Immature natural killer cell (primary cell): Measurements from ENCODE around the gene BID. TPM values are rescaled to one million over a fixed set of nuclear protein-coding genes. Genes with fewer than 3 reads are reported as not detected.
"Not testable (repeated sequence)": the region's sequence is repeated elsewhere in the genome, so short reads cannot be mapped to it uniquely, and the experiment has no call there.

Experiments
- DNase-seq, 3 donors: peaks; one replicate each; pipeline ENCODE4 v3.0.0; 2022; ENCODE audit warnings: mixed read lengths in 1 of 3
- H3K27ac Mint-ChIP-seq, 6 donors: one replicate each; pipeline ENCODE4 v1.8.0; 2020; ENCODE audit warnings: mixed read lengths in 6 of 6, mild to moderate bottlenecking in 5 of 6, inconsistent platforms in 4 of 6, moderate library complexity in 3 of 6
- H3K27me3 Mint-ChIP-seq, 3 donors: one replicate each; pipeline ENCODE4 v1.8.0; 2020 to 2021; ENCODE audit warnings: low read depth in 3 of 3, mild to moderate bottlenecking in 3 of 3, mixed read lengths in 3 of 3, moderate library complexity in 3 of 3, inconsistent platforms in 1 of 3
- H3K36me3 Mint-ChIP-seq, 3 donors: one replicate each; pipeline ENCODE4 v1.8.0; 2020; ENCODE audit warnings: mixed read lengths in 3 of 3, inconsistent platforms in 2 of 3, mild to moderate bottlenecking in 2 of 3
- H3K4me1 Mint-ChIP-seq, 2 donors: one replicate each; pipeline ENCODE4 v1.8.0; 2020; ENCODE audit warnings: inconsistent platforms in 2 of 2, mild to moderate bottlenecking in 2 of 2, mixed read lengths in 2 of 2, moderate library complexity in 1 of 2
- H3K4me3 Mint-ChIP-seq, 5 donors: one replicate each; pipeline ENCODE4 v1.8.0; 2020; ENCODE audit warnings: mild to moderate bottlenecking in 5 of 5, mixed read lengths in 5 of 5, inconsistent platforms in 3 of 5, moderate library complexity in 3 of 5
- H3K9me3 Mint-ChIP-seq, 6 donors: one replicate each; pipeline ENCODE4 v1.8.0; 2020; ENCODE audit warnings: mild to moderate bottlenecking in 6 of 6, mixed read lengths in 6 of 6, inconsistent platforms in 4 of 6, moderate library complexity in 3 of 6
- polyA plus RNA-seq, 3 donors: library from polyadenylated mRNA; unstranded; fragments of 300-500 nt; fragmentation: Illumina TruSeq; gene quantifications; one replicate each; pipeline ENCODE4 v1.2.3, GENCODE V29; 2021

Gene BID
- polyA plus RNA-seq, 3 donors from 2014 or later, result 110 to 180 (median 164) TPM

DNA sequence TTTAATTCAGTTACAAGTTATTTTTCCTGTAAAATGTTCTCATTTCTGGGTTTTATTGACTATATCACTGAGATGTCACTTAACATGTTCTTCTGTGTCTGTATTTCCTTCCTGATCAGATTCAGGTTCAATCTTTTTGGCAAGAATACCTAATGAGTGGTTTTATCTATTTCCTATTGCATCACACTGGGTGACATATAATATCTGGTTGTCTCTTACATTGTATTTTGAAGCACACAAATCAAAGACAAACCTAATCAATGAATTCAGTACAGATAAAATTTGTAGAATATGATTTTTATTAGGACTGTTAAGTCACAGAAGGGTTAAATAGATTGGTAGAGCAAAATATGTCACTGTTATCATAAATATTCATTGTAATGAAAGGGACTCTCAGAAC is 75.3 kb downstream of the BID start:
- H3K27ac Mint-ChIP-seq, result peak overlapping the region in 1 of 6 donors; percentile 74
- no peak overlapping the region for H3K4me3 Mint-ChIP-seq
- H3K36me3 Mint-ChIP-seq, result peaks cover 0 to 19% (median 6%) of the 10 kb centered on the region in 3 donors
- no peaks in the 10 kb centered on the region for H3K9me3 Mint-ChIP-seq
- H3K27me3 Mint-ChIP-seq, result peaks cover 0 to 2% (median 0%) of the 10 kb centered on the region in 3 donors
- H3K4me1 Mint-ChIP-seq, result peaks cover 15 to 17% of the 10 kb centered on the region in 2 donors
- DNase-seq, result no peak

DNA sequence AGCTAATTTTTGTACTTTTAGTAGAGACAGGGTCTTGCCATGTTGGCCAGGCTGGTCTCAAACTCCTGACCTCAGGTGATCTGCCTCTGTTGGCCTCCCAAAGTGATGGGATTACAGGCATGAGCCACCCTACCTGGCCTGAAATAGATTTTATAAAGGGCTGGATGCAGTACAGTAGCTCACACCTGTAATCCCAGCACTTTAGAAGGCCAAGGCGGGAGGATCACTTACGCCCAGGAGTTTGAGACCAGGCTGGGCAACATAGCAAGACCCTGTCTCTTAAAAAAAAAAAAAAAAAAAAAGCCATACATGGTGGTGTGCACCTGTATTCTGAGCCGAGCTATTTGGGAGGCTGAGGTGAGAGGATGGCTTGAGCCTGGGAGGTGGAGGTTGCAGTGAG is 76.0 kb downstream of the BID start:
- H3K36me3 Mint-ChIP-seq, result peaks cover 0 to 18% (median 6%) of the 10 kb centered on the region in 3 donors
- H3K27ac Mint-ChIP-seq, result peak overlapping the region in 1 of 6 donors; percentile 74
- peaks cover 15 to 17% of the 10 kb centered on the region in 2 donors for H3K4me1 Mint-ChIP-seq
- H3K9me3 Mint-ChIP-seq, H3K4me3 Mint-ChIP-seq, H3K27me3 Mint-ChIP-seq, DNase-seq: not testable (repeated sequence)

DNA sequence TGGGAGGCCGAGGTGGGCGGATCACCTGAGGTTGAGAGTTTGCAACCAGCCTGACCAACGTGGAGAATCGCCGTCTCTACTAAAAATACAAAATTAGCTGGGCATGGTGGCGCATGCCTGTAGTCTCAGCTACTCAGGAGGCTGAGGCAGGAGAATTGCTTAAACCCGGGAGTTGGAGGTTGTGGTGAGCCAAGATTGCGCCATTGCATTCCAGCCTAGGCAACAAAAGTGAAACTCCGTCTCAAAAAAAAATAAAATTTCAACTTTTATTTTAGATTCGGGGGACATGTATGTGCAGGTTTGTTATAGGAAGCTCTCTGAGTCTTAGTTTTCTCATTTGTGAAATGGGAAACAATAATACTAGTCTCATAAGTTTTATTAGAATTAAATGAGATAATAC is 77.1 kb downstream of the BID start:
- not testable (repeated sequence) for H3K9me3 Mint-ChIP-seq, H3K4me3 Mint-ChIP-seq, H3K27me3 Mint-ChIP-seq, DNase-seq, H3K27ac Mint-ChIP-seq
- peaks cover 0 to 19% (median 7%) of the 10 kb centered on the region in 3 donors for H3K36me3 Mint-ChIP-seq
- H3K4me1 Mint-ChIP-seq, result peaks cover 16 to 19% of the 10 kb centered on the region in 2 donors

DNA sequence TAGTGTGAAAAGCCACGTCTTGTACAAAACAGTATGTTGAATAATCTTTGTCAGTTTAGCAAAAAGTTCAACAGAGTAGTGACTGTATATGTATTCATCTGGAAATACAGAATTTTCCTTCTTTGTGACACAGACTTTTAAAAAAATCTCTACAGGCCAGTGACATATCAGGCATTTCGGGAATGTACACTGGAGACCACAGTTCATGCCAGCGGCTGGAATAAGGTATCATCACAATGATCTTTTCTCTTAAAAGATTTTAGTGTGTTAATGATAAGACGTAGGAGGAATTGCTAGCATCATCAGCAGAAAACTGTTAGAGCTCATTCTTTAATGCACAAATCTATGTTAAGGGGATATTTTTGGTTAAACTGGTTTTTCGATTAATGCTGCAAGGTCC is 78.3 kb downstream of the BID start:
- H3K4me1 Mint-ChIP-seq, result peaks cover 18 to 23% of the 10 kb centered on the region in 2 donors
- H3K9me3 Mint-ChIP-seq, result no peaks in the 10 kb centered on the region
- DNase-seq, result no peak
- H3K27ac Mint-ChIP-seq, result no peak overlapping the region
- peaks cover 0 to 22% (median 10%) of the 10 kb centered on the region in 3 donors for H3K36me3 Mint-ChIP-seq
- H3K27me3 Mint-ChIP-seq, result peaks cover 0 to 2% (median 0%) of the 10 kb centered on the region in 3 donors
- H3K4me3 Mint-ChIP-seq, result no peak overlapping the region

DNA sequence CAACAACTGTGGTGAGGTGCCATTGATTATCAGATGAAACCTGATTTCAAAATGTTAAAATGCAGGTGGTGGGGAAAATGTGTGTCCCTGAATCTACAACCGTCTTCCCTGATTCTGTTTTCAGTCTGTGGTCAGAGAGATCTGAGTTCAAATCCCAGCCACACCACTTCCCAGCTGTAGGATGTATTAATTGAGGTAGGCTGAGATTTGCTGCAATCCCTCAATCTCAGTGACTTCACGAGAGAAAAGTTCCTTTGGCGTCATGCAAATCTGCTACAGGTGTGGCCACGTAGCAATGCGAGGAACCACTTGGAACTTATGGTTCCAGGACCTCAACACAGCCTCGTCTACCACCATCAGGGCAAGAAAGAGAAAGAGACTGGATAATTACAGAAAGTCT is 79.5 kb downstream of the BID start:
- Mint-ChIP-seq H3K36me3 (peaks cover 0 to 22% (median 10%) of the 10 kb centered on the region in 3 donors), H3K27ac (peak overlapping the region in 1 of 6 donors; percentile 44), H3K4me1 (peaks cover 15 to 23% of the 10 kb centered on the region in 2 donors)

DNA sequence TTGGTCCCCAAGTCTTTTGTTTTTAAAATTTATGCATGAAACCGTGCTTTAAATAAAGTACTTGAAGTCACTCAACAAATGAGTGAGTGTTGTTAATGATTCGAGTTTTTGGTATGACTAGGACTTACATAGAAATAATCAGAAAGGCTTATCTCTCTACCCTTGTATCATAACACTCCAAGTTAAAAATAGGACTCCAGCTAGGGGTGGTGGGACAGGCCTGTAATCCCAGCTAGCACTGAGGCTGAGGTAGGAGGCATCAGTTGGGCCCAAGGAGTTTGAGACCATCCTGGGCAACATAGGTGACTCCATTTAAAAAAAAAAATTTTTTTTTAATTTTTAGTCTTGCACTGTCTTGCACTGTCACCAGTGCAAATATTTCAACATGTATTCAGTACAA is 80.1 kb downstream of the BID start:
- H3K27ac Mint-ChIP-seq, result no peak overlapping the region
- peaks cover 0 to 2% (median 0%) of the 10 kb centered on the region in 3 donors for H3K27me3 Mint-ChIP-seq
- peaks cover 15 to 23% of the 10 kb centered on the region in 2 donors for H3K4me1 Mint-ChIP-seq
- H3K9me3 Mint-ChIP-seq, result no peaks in the 10 kb centered on the region
- H3K36me3 Mint-ChIP-seq, result peaks cover 0 to 22% (median 10%) of the 10 kb centered on the region in 3 donors
- no peak for DNase-seq
- H3K4me3 Mint-ChIP-seq, result no peak overlapping the region

More for the DNA sequence above, 79.5 kb downstream of the BID start:
- no peak for DNase-seq
- H3K4me3 Mint-ChIP-seq, result no peak overlapping the region
- H3K9me3 Mint-ChIP-seq, result no peaks in the 10 kb centered on the region
- H3K27me3 Mint-ChIP-seq, result peaks cover 0 to 2% (median 0%) of the 10 kb centered on the region in 3 donors

DNA sequence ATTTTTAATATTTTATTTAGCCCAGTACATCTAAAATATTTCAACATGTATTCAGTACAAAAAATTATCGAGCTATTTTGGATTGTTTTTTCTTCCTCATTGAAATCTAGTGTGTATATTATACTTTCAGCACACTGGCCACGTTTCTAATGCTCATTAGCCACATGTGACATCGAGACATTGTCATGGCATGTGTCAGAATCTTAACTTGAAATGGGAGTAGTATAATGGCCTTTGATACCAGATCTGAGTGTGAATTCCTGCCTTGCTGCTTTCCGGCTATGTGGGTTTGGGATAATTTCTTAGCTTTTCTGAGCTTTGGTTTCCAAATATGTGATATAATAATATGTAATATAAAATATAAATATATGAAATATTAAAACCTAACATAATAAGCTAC is 81.4 kb downstream of the BID start:
- peaks cover 0 to 2% (median 0%) of the 10 kb centered on the region in 3 donors for H3K27me3 Mint-ChIP-seq
- no peaks in the 10 kb centered on the region for H3K9me3 Mint-ChIP-seq
- DNase-seq, result no peak
- H3K27ac Mint-ChIP-seq, result no peak overlapping the region
- peaks cover 10 to 16% of the 10 kb centered on the region in 2 donors for H3K4me1 Mint-ChIP-seq
- H3K4me3 Mint-ChIP-seq, result no peak overlapping the region
- peaks cover 0 to 22% (median 10%) of the 10 kb centered on the region in 3 donors for H3K36me3 Mint-ChIP-seq

DNA sequence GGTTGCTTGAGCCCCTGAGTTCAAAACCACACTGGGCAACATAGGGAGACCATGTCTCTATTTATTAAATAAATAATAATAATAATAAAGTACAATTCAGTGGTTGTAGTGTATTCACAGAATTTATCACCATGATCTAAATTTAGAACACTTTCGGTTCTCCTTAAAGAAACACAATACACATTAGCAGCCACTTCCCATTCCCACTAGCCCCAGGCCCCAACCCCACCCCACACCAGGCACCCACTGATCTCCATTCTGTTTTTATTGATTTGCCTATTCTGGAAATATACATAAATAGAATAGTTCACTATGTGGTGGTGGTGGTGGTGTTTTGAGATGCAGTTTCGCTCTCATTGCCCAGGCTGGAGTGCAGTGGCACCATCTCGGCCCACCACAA is 90.0 kb downstream of the BID start:
- Mint-ChIP-seq H3K9me3 (no peaks in the 10 kb centered on the region), H3K36me3 (no peaks in the 10 kb centered on the region), H3K4me3 (no peak overlapping the region)

More for the DNA sequence above, 90.0 kb downstream of the BID start:
- peaks cover 0 to 2% (median 0%) of the 10 kb centered on the region in 3 donors for H3K27me3 Mint-ChIP-seq
- no peak overlapping the region for H3K27ac Mint-ChIP-seq
- no peak for DNase-seq
- peaks cover 6 to 9% of the 10 kb centered on the region in 2 donors for H3K4me1 Mint-ChIP-seq

Other genes with a start within 250 kb of the BID start
- under 1 TPM in 1 of 3 donors, not detected in 2; 0.17 TPM for gene SLC25A18, start 211.0 kb downstream of the BID start, polyA plus RNA-seq
- 100 to 1,000 TPM; 128 to 163 (median 141) TPM for gene ATP6V1E1, start 145.7 kb downstream of the BID start, polyA plus RNA-seq
- 10 to 100 TPM; 38.8 to 45.2 (median 38.9) TPM for gene BCL2L13, start 135.7 kb downstream of the BID start, polyA plus RNA-seq